T-helper 9 cell (primary cell): ENCODE measurements around the gene SEMA5A.

Experiments
- DNase-seq: peaks from one replicate; pipeline ENCODE4 v3.0.0-alpha.2; 2020
- total RNA-seq, 2 donors: gene quantifications; one replicate each; lab custom pipeline; 2026; lab: John Stamatoyannopoulos, UW

SEMA5A gene, protein sequence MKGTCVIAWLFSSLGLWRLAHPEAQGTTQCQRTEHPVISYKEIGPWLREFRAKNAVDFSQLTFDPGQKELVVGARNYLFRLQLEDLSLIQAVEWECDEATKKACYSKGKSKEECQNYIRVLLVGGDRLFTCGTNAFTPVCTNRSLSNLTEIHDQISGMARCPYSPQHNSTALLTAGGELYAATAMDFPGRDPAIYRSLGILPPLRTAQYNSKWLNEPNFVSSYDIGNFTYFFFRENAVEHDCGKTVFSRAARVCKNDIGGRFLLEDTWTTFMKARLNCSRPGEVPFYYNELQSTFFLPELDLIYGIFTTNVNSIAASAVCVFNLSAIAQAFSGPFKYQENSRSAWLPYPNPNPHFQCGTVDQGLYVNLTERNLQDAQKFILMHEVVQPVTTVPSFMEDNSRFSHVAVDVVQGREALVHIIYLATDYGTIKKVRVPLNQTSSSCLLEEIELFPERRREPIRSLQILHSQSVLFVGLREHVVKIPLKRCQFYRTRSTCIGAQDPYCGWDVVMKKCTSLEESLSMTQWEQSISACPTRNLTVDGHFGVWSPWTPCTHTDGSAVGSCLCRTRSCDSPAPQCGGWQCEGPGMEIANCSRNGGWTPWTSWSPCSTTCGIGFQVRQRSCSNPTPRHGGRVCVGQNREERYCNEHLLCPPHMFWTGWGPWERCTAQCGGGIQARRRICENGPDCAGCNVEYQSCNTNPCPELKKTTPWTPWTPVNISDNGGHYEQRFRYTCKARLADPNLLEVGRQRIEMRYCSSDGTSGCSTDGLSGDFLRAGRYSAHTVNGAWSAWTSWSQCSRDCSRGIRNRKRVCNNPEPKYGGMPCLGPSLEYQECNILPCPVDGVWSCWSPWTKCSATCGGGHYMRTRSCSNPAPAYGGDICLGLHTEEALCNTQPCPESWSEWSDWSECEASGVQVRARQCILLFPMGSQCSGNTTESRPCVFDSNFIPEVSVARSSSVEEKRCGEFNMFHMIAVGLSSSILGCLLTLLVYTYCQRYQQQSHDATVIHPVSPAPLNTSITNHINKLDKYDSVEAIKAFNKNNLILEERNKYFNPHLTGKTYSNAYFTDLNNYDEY
- total RNA-seq, result 0.24 to 0.70 reads per million in 2 donors

- DNase-seq, result peak; percentile 0
Observed at GRCh38 chr5:9545992-9546851, at the start of gene SEMA5A. Gene SEMA5A (minus strand): TSS chr5:9546075. CDS start chr5:9379946, 166,129 bp downstream.

DNA sequence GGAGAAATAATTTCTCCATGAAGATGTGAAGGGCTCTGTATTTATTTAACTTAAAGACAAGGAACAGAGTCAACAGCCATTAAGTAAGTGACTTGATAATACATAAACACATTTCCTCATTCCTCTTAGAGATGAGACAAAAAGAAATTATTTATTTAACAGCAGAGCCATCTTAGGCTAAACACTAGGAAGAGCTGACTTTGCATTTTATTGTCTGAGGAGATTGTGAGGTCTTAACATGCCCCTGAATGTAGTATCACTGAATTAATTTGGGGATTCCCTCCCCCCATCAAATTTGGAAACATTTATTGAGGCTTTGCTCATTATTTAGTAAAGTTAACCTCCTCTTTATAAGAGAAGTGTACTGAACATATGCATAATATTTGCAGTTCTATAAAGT, 49.0 kb upstream of the SEMA5A start:
- DNase-seq, result no peak

- DNase-seq, result no peak
Observed at GRCh38 chr5:9589049-9589835, 43.4 kb upstream of the SEMA5A start.

- DNase-seq, result no peak
Observed at GRCh38 chr5:9588254-9588653, 42.4 kb upstream of the SEMA5A start.

DNA sequence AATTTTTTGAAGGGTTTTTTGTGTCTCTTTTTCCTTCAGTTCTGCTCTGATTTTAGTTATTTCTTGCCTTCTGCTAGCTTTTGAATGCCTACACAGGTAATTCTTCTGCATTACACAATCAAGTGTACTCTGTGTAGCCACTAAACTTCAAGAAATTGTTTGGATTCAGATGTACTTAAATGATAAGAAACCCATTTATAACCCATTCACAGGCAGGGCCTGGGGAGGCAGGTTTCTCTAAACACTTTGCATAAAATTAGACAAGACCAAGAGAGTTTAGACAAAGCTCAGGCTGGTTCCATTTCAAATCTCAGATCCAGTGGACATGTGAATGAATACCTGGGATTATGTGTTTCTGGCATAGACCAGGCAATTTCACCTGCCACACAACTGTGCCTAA, 41.3 kb upstream of the SEMA5A start:
- DNase-seq, result no peak

DNA sequence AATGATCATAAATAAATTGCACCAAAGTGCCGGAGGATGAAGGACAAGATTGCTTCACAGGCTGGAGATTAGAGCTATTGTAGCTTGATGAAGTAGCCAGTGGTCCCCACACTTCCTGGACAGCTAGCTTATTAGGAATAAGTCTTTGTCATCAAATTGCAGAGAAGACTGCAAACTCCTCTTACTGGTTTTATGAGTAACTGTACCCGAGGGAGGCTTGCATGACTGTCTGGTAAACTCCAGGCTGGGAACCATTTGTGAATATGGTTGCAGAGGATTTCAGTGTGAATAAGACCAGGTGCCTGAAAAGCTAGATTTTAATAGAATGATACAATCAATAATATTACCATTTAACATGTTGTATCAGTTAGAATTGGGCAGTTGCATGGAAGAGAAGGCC, 36.5 kb upstream of the SEMA5A start:
- DNase-seq, result no peak

- no peak for DNase-seq
Observed at GRCh38 chr5:9573796-9574195, 27.9 kb upstream of the SEMA5A start.

GRCh38 chr5:9572246-9572645, 26.4 kb upstream of the SEMA5A start:
- DNase-seq, result no peak

GRCh38 chr5:9570876-9571275, 25.0 kb upstream of the SEMA5A start:
- DNase-seq, result no peak

DNA sequence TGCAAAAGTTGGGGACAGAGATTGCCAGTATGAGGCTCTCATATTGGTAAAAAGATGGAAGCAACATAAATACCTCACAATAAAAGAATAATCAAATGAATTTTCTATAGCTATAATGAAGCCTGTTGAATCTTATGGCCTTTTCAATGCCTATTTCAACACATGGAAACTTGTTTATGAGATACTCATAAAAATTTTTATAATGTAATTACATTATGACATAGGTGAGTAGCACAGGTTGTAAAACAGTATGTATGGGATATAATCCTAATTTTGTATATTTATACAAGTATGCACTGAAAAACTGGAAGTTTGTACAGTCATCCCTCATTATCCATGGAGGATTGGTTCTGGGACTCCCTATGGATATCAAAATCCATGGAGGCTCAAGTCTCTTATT, 21.2 kb upstream of the SEMA5A start:
- DNase-seq, result no peak

- no peak for DNase-seq
Observed at GRCh38 chr5:9564752-9565151, 18.9 kb upstream of the SEMA5A start.

GRCh38 chr5:9562141-9562540, 16.3 kb upstream of the SEMA5A start:
- DNase-seq, result no peak

DNA sequence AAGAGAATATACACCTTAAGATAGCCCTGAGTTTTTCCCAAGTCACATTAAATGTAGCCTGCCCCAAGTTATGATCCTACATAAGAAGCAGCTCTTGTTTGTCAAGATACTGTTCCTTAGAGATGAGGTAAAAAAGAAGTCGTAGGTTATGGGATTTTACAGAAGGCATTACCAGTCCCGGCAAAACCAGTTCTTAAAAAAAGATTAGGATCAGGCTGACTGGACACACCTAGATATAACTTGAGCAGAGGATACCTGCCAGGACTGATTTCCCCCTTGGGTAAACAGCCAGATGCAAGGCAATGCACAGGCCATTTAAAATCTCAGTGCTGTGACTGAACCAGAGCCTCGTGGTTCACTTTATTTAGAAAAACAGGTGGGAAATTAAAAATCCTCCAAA, 14.1 kb upstream of the SEMA5A start:
- no peak for DNase-seq

- DNase-seq, result no peak
Observed at GRCh38 chr5:9558319-9558965, 12.6 kb upstream of the SEMA5A start.

DNA sequence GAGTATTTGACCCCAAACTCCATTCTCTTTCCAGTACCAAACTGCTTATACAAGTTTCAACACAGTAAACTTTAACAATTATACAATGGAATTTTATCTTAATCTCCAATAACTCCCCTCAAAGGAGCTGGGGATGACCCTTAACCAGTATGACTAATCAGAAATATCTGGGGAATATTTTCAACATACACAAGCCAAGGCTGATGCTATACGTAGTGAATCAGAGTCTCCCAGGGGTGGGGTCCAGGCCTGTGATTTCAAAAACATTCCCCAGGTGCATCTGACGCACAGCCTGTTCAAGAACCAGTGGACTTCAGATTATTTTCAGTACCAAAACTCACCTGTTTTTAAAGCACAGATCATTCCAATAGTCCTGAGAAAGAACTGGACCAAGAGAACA, 11.8 kb upstream of the SEMA5A start:
- DNase-seq, result no peak

DNA sequence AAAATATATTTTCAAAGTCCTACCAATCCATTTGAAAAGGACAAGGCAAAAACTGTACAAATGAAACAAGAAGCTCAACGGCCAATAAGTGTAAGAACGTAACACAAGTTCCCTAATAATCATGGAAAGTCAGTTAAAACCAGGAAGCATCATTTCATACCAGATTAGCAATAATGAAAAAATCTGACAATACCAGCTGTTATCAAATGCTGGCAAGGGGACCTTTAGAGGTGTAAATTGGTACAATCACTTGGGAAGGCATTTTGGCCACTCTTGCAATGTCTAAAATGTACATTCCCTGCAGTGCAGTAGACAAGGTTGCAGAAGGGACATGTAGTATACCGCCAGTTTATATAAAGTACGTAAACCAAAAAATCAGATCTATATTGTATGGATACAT, 10.1 kb upstream of the SEMA5A start:
- no peak for DNase-seq

DNA sequence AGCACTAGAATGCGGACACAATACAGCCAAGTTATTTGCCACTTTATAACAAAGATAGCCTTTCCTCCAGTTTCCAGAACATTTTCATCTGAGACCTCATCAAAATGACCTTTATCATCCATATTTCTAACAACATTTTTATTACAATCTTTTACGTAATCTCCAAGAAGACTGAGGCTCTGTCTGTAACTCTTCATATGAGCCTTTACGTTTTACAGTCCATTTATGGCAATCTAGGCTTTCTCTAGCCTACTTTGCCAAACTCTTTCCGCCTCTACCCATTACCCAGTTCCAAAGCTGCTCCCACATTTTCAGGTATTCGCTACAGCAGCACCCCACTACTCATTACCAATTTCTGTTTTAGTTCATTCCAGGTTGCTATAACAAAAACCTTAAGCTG, 8.2 kb upstream of the SEMA5A start:
- DNase-seq, result no peak

DNA sequence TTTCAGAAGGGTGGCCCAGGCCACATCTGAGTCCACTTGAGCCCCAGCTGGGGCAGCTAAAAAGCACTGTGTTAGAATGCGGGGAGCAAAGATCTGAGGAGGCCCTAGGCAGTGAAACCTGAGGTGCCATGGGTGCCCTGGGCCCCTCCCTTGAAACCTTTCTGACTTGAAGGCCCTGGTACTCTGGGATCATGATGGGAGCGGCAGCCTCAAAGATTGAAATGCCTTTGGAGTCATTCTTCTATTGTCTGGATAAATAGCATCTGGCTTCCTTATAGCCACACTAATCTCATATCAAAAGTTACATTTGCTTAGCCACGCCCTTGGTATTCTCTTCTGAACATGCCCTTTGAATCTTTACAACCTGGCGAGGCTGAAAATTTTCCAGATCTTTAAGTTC, 7.7 kb upstream of the SEMA5A start:
- no peak for DNase-seq

- no peak for DNase-seq
Observed at GRCh38 chr5:9551567-9552537, 6.0 kb upstream of the SEMA5A start.

DNA sequence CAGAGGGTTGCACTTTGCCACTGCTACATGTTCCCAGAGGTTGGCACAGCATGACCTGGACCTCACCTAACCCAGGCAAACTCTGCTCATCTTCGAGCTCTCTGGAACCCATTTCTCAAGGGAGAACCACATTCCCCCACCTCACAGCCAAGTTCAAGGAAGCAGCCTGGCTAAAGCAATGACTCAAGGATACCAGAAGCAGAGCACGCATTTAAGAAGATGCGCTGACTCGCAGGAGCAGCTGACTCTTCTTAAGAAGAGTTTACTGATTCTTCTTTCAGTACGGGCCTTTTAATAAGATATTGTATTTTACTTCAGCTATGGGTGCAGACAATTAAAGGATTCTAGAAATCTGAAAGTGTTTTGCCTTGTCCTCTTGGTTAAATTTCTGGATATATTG, 4.1 kb upstream of the SEMA5A start:
- DNase-seq, result no peak
